Vagina (tissue), 2 donors: ENCODE measurements around the gene EVL. TPM values are rescaled to one million over a fixed set of nuclear protein-coding genes. Genes with fewer than 3 reads are reported as not detected.

Source experiments
- DNase-seq, 2 donors: peaks; one replicate each; pipeline ENCODE4 v3.0.0-alpha.2; 2017; ENCODE audit errors: extremely low spot score in 2 of 2
- H3K27ac ChIP-seq: fragments of 200-600 bp; sonication (generic); one replicate; pipeline ENCODE4 v1.5.1; 2019
- H3K27me3 ChIP-seq: fragments of 200-600 bp; sonication (generic); one replicate; pipeline ENCODE4 v1.5.1; 2019
- H3K36me3 ChIP-seq, 2 donors: fragments of 200-600 bp; sonication (generic); one replicate each; pipeline ENCODE4 v1.5.1; 2017 to 2019
- H3K4me1 ChIP-seq: fragments of 200-600 bp; sonication (generic); one replicate; pipeline ENCODE4 v1.5.1; 2019
- H3K4me3 ChIP-seq, 2 donors: fragments of 200-600 bp; sonication (generic); 1 replicate in 1 of 2; 2 replicates in 1 of 2; pipeline ENCODE4 v1.5.1; 2016 to 2019
- H3K9me3 ChIP-seq: fragments of 200-600 bp; sonication (generic); one replicate; pipeline ENCODE4 v1.5.1; 2019
- POLR2A ChIP-seq, 2 donors: fragments of 450-650 bp; IDR thresholded peaks; one replicate each; pipeline ENCODE4 v1.6.1; 2017; ENCODE audit warnings: antibody characterized with exemption in 2 of 2, mild to moderate bottlenecking in 2 of 2, moderate library complexity in 2 of 2
- POLR2AphosphoS5 ChIP-seq, 2 donors: sonication (generic); formaldehyde crosslinking; IDR thresholded peaks; one replicate each; pipeline ENCODE4 v1.9.0; 2017; ENCODE audit warnings: antibody characterized with exemption in 2 of 2, mild to moderate bottlenecking in 2 of 2, low read depth in 1 of 2; ENCODE audit not compliant: insufficient read depth in 1 of 2
- intact Hi-C: fragments of 100-400 bp; cut with DNase I; formaldehyde crosslinking; loops from one replicate; pipeline ENCODE4 v1.15.1; 2023
- total RNA-seq: library from RNA; depleted of rRNA; stranded (reverse); fragments of >200 nt; gene quantifications from one replicate; pipeline ENCODE4 v1.2.3, GENCODE V29; 2016
- TF ChIP-seq, protein P1 (sequence below), 3 experiments: fragments of 450-650 bp in 2 of 3; fragments of 200-600 bp in 1 of 3; sonication (generic) in 1 of 3; IDR thresholded peaks; one replicate each; pipeline ENCODE4 v1.5.1; 2017 to 2019; ENCODE audit warnings: antibody characterized with exemption in 3 of 3, mild to moderate bottlenecking in 2 of 3, moderate library complexity in 2 of 3

EVL gene
- total RNA-seq, 1 donor from 2014 or later, result 112 TPM

DNA sequence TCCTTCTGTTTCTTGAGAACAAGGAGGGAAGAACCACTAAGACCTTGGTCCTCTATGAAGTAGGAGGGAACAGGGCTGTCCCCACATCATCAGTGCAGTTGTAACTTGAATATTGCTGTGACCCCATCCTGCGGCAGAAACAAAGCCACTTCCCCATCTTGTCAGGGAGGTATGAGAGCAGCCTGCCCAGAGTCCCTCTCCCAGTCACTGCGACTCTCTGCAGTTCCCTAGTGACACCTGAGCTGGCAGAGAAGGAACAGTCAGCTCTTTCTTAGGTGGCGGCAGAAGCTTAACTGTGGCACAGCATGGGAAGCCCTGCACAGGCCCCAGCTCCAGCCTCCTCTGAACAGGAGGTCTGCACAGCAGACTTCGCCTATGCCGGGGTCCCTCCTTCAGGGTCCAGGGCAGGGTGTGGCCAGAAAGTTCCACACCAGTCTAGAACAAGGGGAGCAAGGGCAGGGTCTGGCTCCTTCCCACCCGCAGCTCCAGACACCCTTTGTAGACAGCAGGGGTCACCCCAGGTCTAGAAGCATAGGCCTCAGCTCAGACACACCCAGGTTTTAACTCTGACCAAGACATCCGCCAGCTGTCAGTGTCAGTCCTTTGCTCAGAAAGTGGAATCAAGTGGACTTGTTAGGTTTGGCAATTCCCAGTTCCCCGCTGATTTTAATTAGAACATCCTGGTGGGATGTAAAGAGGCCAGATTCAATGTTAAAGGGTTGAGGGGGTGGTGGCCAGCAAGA is 57.4 kb downstream of the EVL start:
- Histone ChIP-seq H3K4me1 (no peaks in the 10 kb centered on the region), H3K9me3 (no peaks in the 10 kb centered on the region), H3K36me3 (peaks cover 0 to 15% of the 10 kb centered on the region in 2 donors), H3K4me3 (no peak overlapping the region), H3K27ac (no peak overlapping the region), H3K27me3 (no peaks in the 10 kb centered on the region)
- no peak for DNase-seq
- intact Hi-C loops, result no loop called here
- TF ChIP-seq POLR2AphosphoS5 (IDR thresholded peaks at IDR 0.05; ENCODE audit: insufficient read depth in 1 of 2, low read depth in 1 of 2) (no peak), POLR2A (IDR thresholded peaks at IDR 0.05) (no peak)
- TF ChIP-seq, protein P1, sequence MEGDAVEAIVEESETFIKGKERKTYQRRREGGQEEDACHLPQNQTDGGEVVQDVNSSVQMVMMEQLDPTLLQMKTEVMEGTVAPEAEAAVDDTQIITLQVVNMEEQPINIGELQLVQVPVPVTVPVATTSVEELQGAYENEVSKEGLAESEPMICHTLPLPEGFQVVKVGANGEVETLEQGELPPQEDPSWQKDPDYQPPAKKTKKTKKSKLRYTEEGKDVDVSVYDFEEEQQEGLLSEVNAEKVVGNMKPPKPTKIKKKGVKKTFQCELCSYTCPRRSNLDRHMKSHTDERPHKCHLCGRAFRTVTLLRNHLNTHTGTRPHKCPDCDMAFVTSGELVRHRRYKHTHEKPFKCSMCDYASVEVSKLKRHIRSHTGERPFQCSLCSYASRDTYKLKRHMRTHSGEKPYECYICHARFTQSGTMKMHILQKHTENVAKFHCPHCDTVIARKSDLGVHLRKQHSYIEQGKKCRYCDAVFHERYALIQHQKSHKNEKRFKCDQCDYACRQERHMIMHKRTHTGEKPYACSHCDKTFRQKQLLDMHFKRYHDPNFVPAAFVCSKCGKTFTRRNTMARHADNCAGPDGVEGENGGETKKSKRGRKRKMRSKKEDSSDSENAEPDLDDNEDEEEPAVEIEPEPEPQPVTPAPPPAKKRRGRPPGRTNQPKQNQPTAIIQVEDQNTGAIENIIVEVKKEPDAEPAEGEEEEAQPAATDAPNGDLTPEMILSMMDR (IDR thresholded peaks at IDR 0.05), result no peak

DNA sequence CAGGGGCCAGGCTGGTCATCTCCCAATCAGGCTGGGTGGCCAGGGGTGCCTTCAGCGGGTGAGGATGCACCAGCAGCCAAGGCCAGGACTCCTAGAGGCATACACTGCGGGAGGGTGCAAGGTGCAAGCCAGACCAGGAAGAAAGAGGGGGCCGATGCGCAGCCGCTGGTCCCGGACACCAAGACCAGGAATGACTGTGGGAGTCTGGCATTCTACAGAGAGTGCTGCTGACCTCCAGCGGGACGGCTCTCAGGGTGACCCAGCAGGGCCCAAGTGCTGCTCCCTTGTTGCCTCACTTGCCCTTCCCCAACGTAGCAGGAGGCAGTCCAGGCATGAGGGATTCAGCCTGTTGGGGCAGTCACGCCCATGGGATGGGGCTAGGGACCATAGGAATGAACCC is 58.4 kb downstream of the EVL start:
- TF ChIP-seq, protein P1 (IDR thresholded peaks at IDR 0.05), result no peak
- TF ChIP-seq POLR2AphosphoS5 (IDR thresholded peaks at IDR 0.05; ENCODE audit: insufficient read depth in 1 of 2, low read depth in 1 of 2) (no peak), POLR2A (IDR thresholded peaks at IDR 0.05) (no peak)
- H3K36me3 ChIP-seq, result peaks cover 0 to 15% of the 10 kb centered on the region in 2 donors
- no peaks in the 10 kb centered on the region for H3K9me3 ChIP-seq
- H3K27ac ChIP-seq, result no peak overlapping the region
- intact Hi-C loops, result no loop called here
- DNase-seq, result no peak
- H3K4me1 ChIP-seq, result no peaks in the 10 kb centered on the region
- H3K4me3 ChIP-seq, result no peak overlapping the region
- H3K27me3 ChIP-seq, result no peaks in the 10 kb centered on the region

DNA sequence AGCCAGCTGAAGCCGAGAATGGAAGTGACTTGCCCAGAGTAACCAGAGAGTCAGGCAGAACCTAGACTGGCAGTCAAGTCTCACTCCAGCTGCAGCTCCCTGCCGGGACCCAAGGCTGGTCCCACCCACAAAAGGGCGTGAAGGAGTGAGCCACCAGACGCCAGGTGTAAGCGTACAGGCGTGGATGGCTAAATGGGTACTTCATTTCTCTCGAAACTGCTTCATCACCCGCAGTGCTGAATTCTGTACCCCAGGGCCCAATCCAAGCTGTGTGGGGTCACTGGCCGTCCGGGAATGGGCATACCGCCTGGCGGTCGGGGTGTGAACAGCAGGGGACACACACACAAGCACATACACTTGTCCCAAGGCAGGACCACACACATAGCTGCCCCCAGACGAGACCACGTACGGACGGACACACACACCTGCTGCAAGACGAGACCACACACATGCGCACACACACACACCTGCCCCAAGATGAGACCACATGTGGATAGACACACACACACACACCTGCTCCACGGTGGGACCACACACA is 59.4 kb downstream of the EVL start:
- intact Hi-C loops, result no loop called here
- DNase-seq, result no peak
- Histone ChIP-seq H3K27me3 (no peaks in the 10 kb centered on the region), H3K9me3 (no peaks in the 10 kb centered on the region), H3K27ac (no peak overlapping the region), H3K4me1 (peaks cover 7% of the 10 kb centered on the region), H3K4me3 (no peak overlapping the region), H3K36me3 (peaks cover 0 to 15% of the 10 kb centered on the region in 2 donors)
- TF ChIP-seq, protein P1 (IDR thresholded peaks at IDR 0.05), result no peak
- TF ChIP-seq POLR2AphosphoS5 (IDR thresholded peaks at IDR 0.05; ENCODE audit: insufficient read depth in 1 of 2, low read depth in 1 of 2), result no peak
- no peak for TF ChIP-seq POLR2A (IDR thresholded peaks at IDR 0.05)

DNA sequence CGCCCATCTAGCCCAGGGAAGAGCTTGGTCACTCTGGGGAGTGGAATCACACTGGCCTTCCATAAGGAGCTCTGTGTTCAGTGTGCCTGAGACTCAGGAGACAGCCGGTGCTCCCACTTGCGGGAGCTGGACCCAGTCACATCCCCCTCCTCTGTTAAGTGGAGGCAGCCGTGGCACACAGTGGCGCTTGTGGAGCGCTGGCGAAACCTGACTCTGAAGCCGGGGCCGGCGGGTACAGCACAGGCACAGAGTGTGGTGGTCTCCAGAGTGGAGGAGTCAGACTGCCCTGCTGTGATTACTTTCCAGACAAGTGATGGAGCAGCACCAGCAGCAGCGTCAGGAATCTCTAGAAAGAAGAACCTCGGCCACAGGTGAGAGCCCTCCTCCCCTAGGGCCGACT is 61.2 kb downstream of the EVL start:
- peaks cover 0 to 15% of the 10 kb centered on the region in 2 donors for H3K36me3 ChIP-seq
- H3K27ac ChIP-seq, result no peak overlapping the region
- H3K4me3 ChIP-seq, result no peak overlapping the region
- peaks cover 8% of the 10 kb centered on the region for H3K4me1 ChIP-seq
- no peaks in the 10 kb centered on the region for H3K9me3 ChIP-seq
- TF ChIP-seq, protein P1 (IDR thresholded peaks at IDR 0.05), result no peak
- TF ChIP-seq POLR2A (IDR thresholded peaks at IDR 0.05), result no peak
- TF ChIP-seq POLR2AphosphoS5 (IDR thresholded peaks at IDR 0.05; ENCODE audit: insufficient read depth in 1 of 2, low read depth in 1 of 2), result no peak
- intact Hi-C loops, result no loop called here
- no peak for DNase-seq
- no peaks in the 10 kb centered on the region for H3K27me3 ChIP-seq

DNA sequence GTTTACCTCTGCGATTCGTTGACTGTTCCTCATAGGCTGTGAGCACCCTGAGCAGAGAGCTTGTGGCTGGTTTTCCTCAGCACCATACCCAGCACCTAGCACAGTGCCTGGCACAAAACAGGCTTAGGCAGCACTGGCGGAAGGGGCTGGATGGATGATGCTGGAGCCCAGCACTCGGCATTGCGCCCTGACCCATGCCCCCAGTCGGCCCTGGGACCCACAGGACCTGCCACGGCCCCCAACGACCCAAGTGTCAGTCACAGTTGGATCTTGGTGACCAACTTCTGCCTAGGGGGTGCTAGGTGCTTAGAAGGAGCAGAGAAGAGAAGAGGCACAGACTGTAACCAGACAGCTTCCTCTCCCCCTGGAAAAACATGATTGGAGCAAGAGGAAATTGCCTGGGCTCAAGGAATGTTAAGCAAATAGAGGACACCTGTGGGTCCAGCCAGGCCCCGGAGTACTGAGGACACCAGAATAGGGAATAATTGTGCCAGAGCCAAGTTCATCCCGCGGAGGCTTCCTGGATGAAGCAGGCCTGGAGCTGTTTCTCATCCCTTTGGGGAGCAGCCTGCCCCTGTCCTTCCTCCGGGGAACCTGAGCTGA is 62.7 kb downstream of the EVL start:
- H3K4me1 ChIP-seq, result peaks cover 22% of the 10 kb centered on the region
- no peak for DNase-seq
- intact Hi-C loops, result no loop called here
- H3K36me3 ChIP-seq, result peaks cover 0 to 15% of the 10 kb centered on the region in 2 donors
- no peaks in the 10 kb centered on the region for H3K27me3 ChIP-seq
- TF ChIP-seq, protein P1 (IDR thresholded peaks at IDR 0.05), result no peak
- no peak for TF ChIP-seq POLR2AphosphoS5 (IDR thresholded peaks at IDR 0.05; ENCODE audit: insufficient read depth in 1 of 2, low read depth in 1 of 2)
- TF ChIP-seq POLR2A (IDR thresholded peaks at IDR 0.05), result no peak
- no peaks in the 10 kb centered on the region for H3K9me3 ChIP-seq
- H3K4me3 ChIP-seq, result no peak overlapping the region
- H3K27ac ChIP-seq, result no peak overlapping the region
